NCI-H510A (cell line): Measurements from ENCODE around the gene SMTNL2.
A peak's percentile ranks its signal among the peaks of the same experiment; 100 is the strongest.
"Not testable (repeated sequence)": the region's sequence is repeated elsewhere in the genome, so short reads cannot be mapped to it uniquely, and the experiment has no call there.

Experiments
- DNase-seq: peaks from one replicate; lab custom pipeline; 2025; lab: John Stamatoyannopoulos, UW

SMTNL2 gene

DNA sequence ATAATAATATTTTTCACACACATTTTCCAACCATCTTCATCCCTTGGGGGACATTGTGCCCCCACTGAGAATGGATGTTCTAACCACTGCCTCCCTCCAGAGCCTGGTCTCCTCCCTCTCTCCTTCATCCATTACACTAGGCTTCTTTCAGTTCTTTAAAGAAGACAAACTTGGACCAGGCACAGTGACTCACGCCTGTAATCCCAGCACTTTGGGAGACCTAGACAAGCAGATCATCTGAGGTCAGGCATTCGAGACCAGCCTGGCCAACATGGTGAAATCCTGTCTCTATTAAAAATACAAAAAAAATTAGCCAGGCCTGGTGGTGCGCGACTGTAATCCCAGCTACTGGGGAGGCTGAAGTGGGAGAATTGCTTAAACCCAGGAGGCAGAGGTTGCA lies 50.6 kb downstream of the SMTNL2 start:
- no peak for DNase-seq

DNA sequence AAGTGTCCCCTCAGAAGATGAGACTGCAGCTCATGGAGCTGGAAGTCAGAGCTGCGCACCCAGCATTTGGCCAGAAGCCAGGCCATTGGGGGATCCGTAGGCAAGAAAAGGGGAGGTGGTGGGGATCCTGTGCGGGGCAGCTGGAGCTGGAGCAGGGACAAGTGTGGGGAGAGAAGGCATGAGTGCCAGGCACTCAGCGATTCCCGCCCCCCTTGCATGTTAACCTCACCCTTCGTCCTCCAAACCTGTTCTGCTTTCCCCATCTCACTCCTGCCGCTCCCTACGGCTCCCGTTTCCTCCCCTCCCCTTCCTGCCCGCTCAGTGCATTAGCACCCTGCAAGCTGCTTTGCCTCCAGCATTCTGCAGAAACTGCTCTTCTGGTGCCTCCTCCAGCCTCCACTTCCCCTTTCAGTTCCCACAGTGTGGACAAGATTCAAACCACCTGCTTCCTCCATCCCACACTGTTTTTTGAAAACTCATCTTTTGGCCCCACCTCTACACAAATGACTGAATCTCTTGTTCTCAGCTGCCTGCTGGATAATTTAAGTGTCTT lies 51.6 kb downstream of the SMTNL2 start:
- DNase-seq: no peak

DNA sequence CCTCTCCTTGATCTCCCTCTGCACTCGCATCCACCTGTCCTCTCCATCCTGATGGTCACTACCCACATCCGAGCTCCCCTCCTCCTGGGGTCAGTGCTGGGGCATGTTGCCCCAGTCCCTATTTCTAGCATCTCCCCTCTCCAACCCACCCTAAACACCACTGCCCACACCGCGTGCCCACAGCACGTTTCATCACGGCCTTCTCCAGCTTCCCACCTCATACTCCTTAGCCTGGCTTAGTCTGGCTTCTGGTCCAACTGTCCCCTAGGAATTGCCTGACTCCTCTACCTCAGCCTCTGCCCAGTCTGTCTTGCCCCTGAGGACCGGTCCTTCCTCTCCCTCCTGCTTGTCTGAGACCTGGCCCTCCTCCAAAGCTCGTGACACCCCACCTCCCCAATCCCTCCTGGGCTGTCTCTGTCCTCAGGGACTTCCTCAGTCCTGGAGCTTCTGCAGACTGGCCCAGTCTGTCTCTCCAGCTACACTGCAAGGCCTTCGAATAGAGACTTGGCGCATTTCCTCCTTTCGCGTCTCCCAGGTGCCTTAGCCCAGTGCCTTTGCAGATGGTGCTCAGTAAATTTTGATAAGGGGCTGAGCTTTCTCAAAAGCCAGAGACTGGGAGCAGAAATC lies 52.3 kb downstream of the SMTNL2 start:
- no peak for DNase-seq

DNA sequence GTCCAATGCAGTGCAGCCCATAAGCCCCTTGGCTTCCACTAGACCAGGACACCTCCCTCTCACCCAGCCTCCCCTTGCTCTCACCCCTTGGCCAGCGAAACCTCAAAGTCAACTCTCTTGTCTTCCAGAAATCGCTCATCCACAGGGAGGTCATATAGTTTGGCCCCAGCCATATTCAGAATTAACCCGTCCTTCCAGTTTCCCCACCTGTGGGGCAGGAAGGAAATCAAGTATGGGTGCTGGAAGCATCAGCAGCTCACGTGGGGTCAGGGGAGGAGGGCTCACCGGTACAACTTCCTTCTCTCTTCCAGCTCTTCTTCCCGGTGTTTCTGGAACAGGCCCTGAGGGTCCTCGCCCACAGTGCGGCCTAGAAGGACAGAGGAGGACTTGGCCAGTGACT lies 54.4 kb downstream of the SMTNL2 start:
- DNase-seq: not testable (repeated sequence)

DNA sequence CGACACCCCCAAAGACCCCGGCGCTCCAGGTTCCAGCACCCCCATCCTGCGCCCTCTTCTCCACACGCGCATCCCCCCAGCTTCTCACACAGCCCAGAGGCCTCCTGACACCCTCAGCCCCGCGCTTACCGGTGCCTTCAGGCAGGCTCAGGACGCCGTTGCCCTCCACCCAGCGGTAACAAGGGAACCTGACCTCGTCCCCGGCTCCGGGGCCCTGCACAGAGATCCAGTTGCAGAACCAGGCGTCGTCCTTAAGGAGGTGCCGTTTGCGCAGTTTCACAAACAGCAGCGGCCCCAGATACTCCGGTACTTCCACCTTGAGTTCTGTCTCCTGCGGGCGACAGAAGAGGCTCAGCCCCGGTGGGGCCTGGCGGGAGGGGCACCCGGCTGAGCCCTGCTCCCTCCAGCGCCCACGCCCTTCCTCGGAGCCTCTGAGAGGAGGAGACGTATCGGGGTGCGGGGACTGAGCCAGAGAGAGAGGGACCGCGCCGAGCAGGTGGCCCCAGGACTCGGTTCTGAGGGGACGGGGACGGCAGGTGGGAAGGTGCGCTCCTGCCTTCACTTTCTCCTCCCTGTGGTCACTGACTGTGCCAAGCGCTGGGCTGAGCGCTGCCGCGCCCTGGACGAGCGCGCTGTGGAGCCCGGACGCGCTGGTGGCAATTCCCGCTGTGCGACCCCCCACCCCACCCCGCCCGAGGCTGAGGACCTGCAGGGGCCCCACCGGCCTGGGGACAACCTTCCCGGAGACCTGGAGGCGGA lies 55.2 kb downstream of the SMTNL2 start:
- not testable (repeated sequence) for DNase-seq

DNA sequence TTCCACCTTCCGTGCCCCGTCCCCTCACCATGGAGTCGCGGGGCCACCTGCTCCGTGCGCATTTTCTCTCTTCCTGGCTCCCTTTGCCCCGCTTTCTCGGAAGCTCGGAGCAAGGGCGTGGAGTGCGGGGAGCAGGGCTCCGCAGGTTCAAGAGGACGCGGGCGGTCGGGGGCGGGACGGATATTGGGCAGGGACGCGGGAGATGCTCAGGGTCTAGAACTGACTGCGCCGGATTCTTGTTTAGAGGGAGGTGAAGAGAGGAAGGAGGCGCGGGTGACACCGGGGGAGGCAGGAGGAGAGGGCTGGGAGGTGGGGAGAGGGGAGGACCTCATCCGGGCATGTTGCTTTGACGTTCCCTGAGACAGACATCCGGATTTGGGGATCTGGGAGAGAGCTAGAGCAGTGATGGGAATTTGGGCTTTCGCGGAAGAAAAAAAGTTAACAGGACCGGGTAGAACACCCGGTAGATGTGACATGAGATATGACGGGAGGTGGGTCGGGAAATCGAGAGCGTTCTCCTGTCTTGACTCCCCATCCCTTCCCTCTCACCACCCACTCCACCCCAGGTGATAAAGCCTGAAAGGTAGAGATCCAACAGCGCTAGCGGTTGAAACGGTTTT lies 56.4 kb downstream of the SMTNL2 start:
- not testable (repeated sequence) for DNase-seq

DNA sequence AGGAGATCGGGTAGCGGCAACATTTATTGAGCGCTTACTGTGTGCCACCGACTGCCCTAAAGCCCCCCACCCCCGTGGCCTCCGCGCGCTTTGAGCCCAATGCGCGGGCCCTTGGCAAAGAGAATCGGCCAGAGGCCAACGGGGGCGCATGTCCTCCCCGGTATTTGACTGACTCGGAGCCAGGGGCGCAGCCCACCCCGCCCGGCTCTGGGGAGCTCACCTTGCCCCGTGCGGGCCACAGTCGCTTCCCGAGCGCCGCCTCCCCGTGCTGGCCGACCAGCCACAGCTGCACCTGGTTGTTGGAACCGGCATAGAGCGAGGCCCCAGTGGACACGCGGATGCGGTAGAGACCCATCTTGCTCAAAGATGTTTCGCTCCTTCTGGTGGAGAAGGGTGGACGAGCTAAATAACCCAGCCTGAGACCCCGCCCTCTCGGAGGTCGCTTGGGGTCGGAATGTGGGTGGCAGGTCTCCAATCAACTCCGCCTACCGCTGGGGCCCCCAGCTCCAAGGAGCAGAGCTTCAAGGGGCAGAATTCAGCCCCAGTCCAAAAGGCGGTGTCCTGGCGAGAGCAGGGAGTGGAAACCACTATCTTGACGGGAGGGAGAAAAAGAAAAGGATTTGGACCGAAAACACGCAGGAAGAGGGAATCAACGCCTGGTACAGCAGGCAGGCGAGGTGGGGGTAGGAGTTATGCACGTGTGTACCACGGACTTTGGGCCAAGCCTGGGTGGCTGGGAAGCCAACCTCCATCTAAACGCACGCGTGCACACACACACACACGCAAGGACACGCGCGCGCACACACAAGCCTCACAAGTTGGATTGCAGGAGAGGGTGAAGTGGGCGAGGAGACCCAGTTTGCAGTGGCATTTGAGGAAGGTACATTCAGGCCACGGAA lies 57.2 kb downstream of the SMTNL2 start, which contains the start of gene ALOX15:
Gene ALOX15, minus strand, starts transcription at position 382 of the 899 bp plus-strand sequence. Its CDS starts 27 bp downstream, at position 355.
- DNase-seq: no peak

DNA sequence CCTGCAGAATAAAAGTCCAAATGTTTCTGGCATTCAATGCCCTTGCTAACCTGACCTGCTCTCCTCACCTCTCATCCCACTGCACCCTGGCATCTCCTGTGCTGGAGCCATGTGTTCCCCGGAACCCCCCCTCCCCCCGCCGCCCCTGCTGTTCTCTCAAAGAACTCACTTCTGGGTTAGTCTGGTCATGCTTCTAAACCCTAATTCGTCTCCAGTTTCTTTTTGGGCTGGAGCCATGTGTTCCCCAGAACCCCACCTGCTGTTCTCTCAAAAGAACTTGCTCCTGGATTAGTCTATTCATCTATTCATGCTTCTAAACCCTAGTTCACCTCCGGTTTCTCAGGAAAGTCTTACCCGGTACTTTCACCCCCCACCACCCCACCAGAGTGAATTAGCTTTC lies 58.0 kb downstream of the SMTNL2 start:
- DNase-seq: no peak

DNA sequence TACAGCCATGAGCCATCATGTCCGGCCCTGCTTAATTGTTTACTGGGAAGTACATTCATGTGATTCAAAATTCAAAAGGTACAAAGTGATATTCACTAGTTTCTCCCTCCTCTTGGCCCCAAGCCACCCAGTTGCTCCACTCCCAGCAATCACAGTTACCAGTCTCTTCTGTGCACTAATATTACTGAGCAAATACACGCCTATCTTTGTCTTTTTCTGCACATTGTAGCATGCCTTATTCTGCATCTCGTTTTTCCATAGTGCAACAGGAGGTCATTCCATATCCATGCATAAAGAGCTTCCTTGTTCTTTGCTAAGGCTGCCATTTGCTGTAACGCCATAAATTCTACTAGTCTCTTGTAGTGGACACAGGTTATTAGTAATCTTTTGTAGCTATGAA lies 59.3 kb downstream of the SMTNL2 start:
- DNase-seq: no peak

DNA sequence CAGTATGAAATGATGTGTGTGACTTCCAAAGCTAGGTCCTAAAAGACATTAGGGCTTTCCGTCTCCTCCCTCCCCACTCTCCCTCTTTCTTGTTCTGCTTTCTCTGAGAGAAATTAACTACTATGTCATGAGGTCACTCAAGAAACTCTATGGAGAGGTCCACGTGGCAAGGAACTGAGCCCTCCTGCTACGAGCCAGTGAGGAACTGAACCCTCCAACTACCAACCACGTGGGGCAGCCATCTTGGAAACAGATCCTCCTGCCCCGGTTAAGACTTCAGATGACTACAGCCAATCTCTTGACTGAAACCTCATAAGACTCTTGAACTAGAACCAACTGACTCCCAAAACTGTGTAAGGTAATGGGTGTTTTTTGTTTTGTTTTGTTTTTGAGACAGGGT lies 61.3 kb downstream of the SMTNL2 start:
- no peak for DNase-seq

DNA sequence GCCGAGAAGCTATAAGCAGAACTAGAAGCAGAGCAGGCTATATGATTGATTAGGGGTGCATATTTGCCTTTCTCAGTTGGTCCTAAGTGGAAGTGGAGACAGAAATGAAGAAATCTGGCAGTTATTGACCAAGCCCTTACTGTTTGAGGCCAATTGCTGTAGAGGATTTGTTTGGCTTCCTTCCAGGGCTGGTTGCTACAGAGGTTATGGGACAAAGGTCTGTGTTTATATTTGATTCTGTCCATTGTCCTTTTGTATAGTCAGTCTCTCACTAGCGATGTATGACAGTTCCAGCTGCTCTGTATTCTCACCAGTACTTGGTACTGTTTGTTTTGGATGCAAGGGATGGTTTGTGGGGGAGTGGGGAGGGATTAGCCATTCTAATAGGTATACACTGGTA lies 64.4 kb downstream of the SMTNL2 start:
- peak; percentile 60 for DNase-seq

DNA sequence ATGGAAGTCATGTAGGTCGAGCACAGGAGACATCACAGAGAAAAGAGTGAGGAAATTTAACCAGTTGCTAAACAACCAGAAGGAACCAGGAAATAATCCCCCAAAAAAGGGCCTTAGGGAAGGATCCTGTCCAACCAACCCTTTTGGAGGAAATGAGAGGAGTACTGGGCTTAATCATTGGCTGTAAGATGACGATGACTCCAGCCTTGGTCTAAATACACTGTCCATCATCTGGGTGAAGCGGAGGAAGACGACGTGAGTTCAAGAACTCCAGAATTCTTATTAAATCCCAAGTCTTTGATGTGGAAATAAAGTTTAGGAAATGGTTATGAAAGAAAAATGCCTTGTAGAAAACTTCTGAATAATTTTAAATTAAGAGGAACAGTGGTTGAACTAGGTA lies 68.7 kb downstream of the SMTNL2 start:
- no peak for DNase-seq

DNA sequence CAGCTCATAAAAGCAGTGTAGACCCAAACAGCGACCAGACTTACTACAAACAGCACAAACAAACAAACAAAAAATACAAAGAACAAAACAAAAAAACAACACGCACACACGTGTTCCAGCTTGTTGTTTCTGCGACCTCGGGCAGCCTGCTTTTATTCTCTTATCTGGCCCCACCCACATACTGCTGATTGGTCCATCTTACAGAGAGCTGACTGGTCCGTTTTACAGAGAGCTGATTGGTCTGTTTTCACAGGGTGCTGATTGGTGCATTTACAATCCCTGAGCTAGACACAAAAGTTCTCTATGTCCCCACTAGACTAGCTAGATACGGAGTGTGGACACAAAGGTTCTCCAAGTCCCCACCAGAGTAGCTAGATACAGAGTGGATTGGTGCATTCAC lies 71.6 kb downstream of the SMTNL2 start:
- not testable (repeated sequence) for DNase-seq

DNA sequence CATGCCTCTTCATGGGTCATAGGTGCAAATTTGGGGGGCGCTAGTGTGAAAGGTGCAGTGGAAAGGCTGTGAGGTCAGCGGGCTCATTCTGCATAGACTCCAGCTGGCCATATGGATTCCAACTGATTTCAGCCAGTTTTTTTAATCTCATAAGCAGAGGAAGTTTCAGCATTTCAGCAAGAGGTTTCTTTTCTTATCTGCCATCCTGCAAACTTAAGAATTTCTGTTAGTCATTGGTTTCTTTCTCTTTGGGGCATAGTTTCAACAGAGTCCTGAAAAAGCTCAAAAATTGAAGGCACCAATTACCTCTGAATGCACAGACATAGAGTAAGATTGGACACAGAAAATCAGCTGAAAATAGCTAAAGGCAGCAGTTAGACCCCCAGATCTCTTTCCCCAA lies 73.3 kb downstream of the SMTNL2 start:
- DNase-seq: no peak
